ENCODE data around the gene HAUS8.

HAUS8 gene

DNA sequence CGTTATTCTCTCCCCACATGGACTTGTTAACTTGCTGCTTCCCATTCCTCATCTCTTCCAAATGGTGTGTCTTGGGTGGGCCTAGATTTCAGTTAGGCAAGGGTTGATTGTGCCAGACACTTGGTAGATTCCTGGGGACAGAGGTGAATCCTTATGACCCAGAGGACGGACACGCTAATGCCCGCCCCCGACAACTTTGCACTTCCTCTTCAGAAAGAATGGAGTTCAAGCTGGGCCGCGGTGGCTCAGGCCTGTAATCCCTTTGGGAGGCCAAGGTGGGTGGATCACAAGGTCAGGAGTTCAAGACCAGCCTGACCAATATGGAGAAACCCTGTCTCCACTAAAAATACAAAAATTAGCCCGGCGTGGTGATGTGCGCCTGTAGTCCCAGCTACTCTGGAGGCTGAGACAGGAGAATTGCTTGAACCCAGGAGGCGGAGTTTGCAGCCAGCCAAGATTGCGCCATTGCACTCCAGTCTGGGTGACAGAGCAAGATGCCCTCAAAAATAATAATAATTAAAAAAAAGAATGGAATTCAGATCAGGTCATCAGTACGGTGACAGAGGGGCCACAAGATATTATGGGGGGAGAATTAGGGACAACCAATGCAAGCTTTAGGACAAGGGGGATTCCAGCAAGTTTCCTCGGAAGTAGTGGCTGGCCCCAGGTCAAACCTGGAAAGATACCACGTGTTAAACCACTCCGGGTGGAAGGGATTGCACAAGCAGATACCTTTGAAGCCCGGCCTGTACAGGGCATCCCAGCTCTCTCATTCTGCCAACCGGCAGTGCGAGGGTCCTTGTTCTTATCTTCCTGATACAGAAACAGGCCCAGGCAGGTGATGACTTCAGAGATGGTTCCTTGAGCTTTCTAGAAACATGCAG lies 3.0 kb upstream of the HAUS8 start:
- Histone ChIP-seq H3K36me3 (ENCODE audit: control insufficient read depth, low read length) (peaks cover 57% of the 10 kb centered on the region), H3K9me2 (replicated peaks; ENCODE audit: control insufficient read depth, low read length) (no peaks in the 10 kb centered on the region), H4K20me1 (ENCODE audit: control insufficient read depth, insufficient read depth, low read depth, low read length) (peaks cover 32% of the 10 kb centered on the region), H3K79me2 (ENCODE audit: control insufficient read depth, low read length) (peaks cover 96% of the 10 kb centered on the region), H3K9me3 (ENCODE audit: control insufficient read depth, insufficient read depth, low read length) (no peaks in the 10 kb centered on the region), H3K4me3 (ENCODE audit: low read length) (peak overlapping the region; percentile 82), H3K27me3 (ENCODE audit: control insufficient read depth, low read length) (no peaks in the 10 kb centered on the region), H3K27ac (ENCODE audit: low read depth, low read length) (no peak overlapping the region), H3K4me2 (ENCODE audit: low read length) (peak overlapping the region; percentile 93), H3F3A (ENCODE audit: control insufficient read depth, insufficient read depth) (peaks cover 6% of the 10 kb centered on the region; the same call in 1 of the 2 replicates), H3K4me1 (ENCODE audit: control insufficient read depth, low read length) (peaks cover 75% of the 10 kb centered on the region)
- no peak for TF ChIP-seq EZH2phosphoT487 (IDR thresholded peaks at IDR 0.05; ENCODE audit: borderline replicate concordance, low read length)
- TF ChIP-seq, protein P1, sequence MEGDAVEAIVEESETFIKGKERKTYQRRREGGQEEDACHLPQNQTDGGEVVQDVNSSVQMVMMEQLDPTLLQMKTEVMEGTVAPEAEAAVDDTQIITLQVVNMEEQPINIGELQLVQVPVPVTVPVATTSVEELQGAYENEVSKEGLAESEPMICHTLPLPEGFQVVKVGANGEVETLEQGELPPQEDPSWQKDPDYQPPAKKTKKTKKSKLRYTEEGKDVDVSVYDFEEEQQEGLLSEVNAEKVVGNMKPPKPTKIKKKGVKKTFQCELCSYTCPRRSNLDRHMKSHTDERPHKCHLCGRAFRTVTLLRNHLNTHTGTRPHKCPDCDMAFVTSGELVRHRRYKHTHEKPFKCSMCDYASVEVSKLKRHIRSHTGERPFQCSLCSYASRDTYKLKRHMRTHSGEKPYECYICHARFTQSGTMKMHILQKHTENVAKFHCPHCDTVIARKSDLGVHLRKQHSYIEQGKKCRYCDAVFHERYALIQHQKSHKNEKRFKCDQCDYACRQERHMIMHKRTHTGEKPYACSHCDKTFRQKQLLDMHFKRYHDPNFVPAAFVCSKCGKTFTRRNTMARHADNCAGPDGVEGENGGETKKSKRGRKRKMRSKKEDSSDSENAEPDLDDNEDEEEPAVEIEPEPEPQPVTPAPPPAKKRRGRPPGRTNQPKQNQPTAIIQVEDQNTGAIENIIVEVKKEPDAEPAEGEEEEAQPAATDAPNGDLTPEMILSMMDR (IDR thresholded peaks at IDR 0.05; ENCODE audit: low read depth, low read length, poor library complexity, severe bottlenecking), result no peak

DNA sequence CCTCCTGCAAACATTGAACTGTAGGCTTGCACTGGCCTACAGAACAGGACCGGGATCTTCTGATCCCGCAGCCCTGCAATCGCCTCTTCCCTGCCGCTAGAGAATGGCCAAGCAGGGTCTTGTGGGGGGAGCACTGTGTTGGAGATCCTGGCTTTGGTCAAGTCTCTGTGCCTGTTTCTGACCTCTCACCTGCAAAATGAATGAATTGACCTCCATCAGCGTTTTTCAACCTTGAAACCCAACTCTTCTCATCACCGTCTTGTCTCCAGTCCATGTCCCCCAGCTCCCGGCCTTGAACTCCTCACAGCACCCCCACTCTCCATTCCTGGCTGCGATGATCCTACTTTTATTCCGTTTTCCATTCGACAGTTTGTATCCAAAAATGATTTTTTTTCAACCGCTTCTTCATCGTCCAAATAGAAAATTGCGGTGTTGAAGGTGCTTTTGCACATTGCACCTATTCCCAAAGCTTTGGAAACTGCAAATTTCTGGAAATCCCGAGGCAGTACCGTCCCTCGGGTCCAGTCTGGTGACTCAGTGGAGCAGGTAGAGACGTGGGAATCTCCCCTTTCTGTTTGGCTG lies 2.3 kb upstream of the HAUS8 start:
- peaks cover 76% of the 10 kb centered on the region for H3K4me1 ChIP-seq (ENCODE audit: control insufficient read depth, low read length)
- peak overlapping the region; percentile 93 for H3K4me2 ChIP-seq (ENCODE audit: low read length)
- no peaks in the 10 kb centered on the region for H3K9me2 ChIP-seq (replicated peaks; ENCODE audit: control insufficient read depth, low read length)
- H3K4me3 ChIP-seq (ENCODE audit: low read length), result peak overlapping the region; percentile 82
- peaks cover 6% of the 10 kb centered on the region; the same call in 1 of the 2 replicates for H3F3A ChIP-seq (ENCODE audit: control insufficient read depth, insufficient read depth)
- TF ChIP-seq EZH2phosphoT487 (IDR thresholded peaks at IDR 0.05; ENCODE audit: borderline replicate concordance, low read length), result no peak
- TF ChIP-seq, protein P1 (IDR thresholded peaks at IDR 0.05; ENCODE audit: low read depth, low read length, poor library complexity, severe bottlenecking), result no peak
- H3K27me3 ChIP-seq (ENCODE audit: control insufficient read depth, low read length), result no peaks in the 10 kb centered on the region
- peaks cover 28% of the 10 kb centered on the region for H4K20me1 ChIP-seq (ENCODE audit: control insufficient read depth, insufficient read depth, low read depth, low read length)
- no peaks in the 10 kb centered on the region for H3K9me3 ChIP-seq (ENCODE audit: control insufficient read depth, insufficient read depth, low read length)
- H3K36me3 ChIP-seq (ENCODE audit: control insufficient read depth, low read length), result peaks cover 57% of the 10 kb centered on the region
- H3K79me2 ChIP-seq (ENCODE audit: control insufficient read depth, low read length), result peaks cover 96% of the 10 kb centered on the region
- no peak overlapping the region for H3K27ac ChIP-seq (ENCODE audit: low read depth, low read length)

DNA sequence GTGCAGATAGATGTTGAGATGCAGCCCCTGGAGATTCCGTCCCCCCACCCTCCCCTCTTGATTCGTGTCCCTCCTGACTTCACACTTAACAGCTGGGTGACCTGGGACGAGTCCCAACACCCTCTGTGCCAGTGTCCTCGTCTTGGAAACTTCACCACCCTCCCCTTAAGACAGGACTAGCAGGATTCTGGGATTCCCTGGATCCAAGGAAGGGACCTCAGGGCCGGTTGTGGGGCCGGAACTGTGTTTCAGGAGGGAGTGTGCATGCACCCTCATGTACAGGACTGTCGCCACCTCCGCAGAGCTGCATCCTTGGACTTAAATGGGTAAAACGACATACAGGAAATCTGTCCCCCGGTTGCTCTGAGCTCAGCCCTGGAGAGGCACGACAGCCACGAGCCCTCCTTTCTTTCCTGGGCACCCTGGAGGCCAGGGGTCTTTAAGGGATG lies 1.3 kb upstream of the HAUS8 start:
- no peaks in the 10 kb centered on the region for H3K27me3 ChIP-seq (ENCODE audit: control insufficient read depth, low read length)
- 0 out of 2 replicates have a peak, but pooled peaks cover 2% of the 10 kb centered on the region for H3F3A ChIP-seq (ENCODE audit: control insufficient read depth, insufficient read depth)
- peak overlapping the region; percentile 66 for H3K27ac ChIP-seq (ENCODE audit: low read depth, low read length)
- peaks cover 62% of the 10 kb centered on the region for H3K36me3 ChIP-seq (ENCODE audit: control insufficient read depth, low read length)
- H3K79me2 ChIP-seq (ENCODE audit: control insufficient read depth, low read length), result peaks cover 96% of the 10 kb centered on the region
- peaks cover 24% of the 10 kb centered on the region for H4K20me1 ChIP-seq (ENCODE audit: control insufficient read depth, insufficient read depth, low read depth, low read length)
- peak overlapping the region; percentile 93 for H3K4me2 ChIP-seq (ENCODE audit: low read length)
- H3K4me3 ChIP-seq (ENCODE audit: low read length), result peak overlapping the region; percentile 82
- H3K9me2 ChIP-seq (replicated peaks; ENCODE audit: control insufficient read depth, low read length), result no peaks in the 10 kb centered on the region
- H3K9me3 ChIP-seq (ENCODE audit: control insufficient read depth, insufficient read depth, low read length), result no peaks in the 10 kb centered on the region
- H3K4me1 ChIP-seq (ENCODE audit: control insufficient read depth, low read length), result peaks cover 76% of the 10 kb centered on the region
- no peak for TF ChIP-seq EZH2phosphoT487 (IDR thresholded peaks at IDR 0.05; ENCODE audit: borderline replicate concordance, low read length)
- TF ChIP-seq, protein P1 (IDR thresholded peaks at IDR 0.05; ENCODE audit: low read depth, low read length, poor library complexity, severe bottlenecking), result no peak
